Natural killer cell treated with Interleukin-12 subunit alpha and Interleukin-12 subunit beta and Interleukin-15 and Interleukin-18, amount 100 ng/mL, for 72 hours (primary cell): Measurements from ENCODE around the gene MICAL3. TPM values are rescaled to one million over a fixed set of nuclear protein-coding genes. Genes with fewer than 3 reads are reported as not detected.
A peak's percentile ranks its signal among the peaks of the same experiment; 100 is the strongest.
"Not testable (repeated sequence)": the region's sequence is repeated elsewhere in the genome, so short reads cannot be mapped to it uniquely, and the experiment has no call there.

Experiments used
- ATAC-seq, 2 donors: fragments of 150-1000 bp; cut with Tn5 transposase in 1 of 2; sonication (Bioruptor Pico), chemical (Tn5 transposase) in 1 of 2; 2 replicates each; pipeline ENCODE4 v1.10.0; 2021
- DNase-seq: peaks from one replicate; pipeline ENCODE4 v3.0.0; 2022; ENCODE audit warnings: low spot score
- H3K27ac Mint-ChIP-seq, 2 donors: 1 replicate in 1 of 2; 2 replicates in 1 of 2; pipeline ENCODE4 v1.8.0; 2022; ENCODE audit warnings: mixed read lengths in 2 of 2, mild to moderate bottlenecking in 1 of 2, moderate library complexity in 1 of 2
- H3K27me3 Mint-ChIP-seq, 2 donors: 1 replicate in 1 of 2; 2 replicates in 1 of 2; pipeline ENCODE4 v1.8.0; 2022; ENCODE audit warnings: mixed read lengths in 2 of 2
- H3K36me3 Mint-ChIP-seq: one replicate; pipeline ENCODE4 v1.8.0; 2022; ENCODE audit warnings: mixed read lengths
- H3K4me1 Mint-ChIP-seq, 2 donors: 1 replicate in 1 of 2; 2 replicates in 1 of 2; pipeline ENCODE4 v1.8.0; 2022; ENCODE audit warnings: low read depth in 2 of 2, mixed read lengths in 2 of 2, mild to moderate bottlenecking in 1 of 2
- H3K4me3 Mint-ChIP-seq: one replicate; pipeline ENCODE4 v1.8.0; 2022; ENCODE audit warnings: mixed read lengths
- H3K9me3 Mint-ChIP-seq: 2 replicates; pipeline ENCODE4 v1.8.0; 2022; ENCODE audit warnings: mixed read lengths
- total RNA-seq, 2 donors: library from RNA; stranded (reverse); gene quantifications; one replicate each; pipeline ENCODE4 v1.2.3, GENCODE V29; 2022

The MICAL3 gene
- total RNA-seq, 2 donors from 2014 or later = 52.7 to 62.1 TPM

DNA sequence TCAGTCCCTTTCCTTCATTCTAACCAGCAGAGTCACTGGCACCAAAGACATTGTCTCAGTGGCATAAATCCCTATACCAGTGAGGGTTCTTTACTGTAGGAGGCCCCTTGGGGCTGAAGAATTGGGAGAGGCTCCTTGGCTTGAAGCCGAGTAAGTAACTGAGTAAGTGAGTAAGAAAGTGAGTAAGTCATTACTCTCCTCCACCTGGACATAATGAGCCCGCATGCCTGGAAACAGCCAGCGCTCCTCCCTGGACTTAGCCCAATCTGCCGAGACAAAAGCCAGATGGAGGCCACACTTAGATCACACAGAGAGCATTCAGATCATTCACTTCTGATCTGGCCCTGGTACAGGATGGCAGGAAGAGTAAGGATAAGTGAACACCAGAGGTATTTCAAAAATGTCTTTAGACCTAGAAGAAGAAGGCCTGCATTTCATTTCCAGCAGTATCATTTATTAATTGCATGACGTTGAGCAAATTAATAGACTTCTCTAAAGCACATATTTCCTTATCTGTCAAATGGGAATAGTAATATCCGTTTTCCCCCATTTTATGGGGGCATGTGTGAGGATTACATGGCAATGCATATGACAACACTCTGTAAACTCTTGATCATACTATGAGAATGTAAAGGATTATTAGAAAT, 8.2 kb upstream of the MICAL3 start:
- no peak overlapping the region for H3K4me3 Mint-ChIP-seq
- ATAC-seq = no peak
- DNase-seq = no peak

DNA sequence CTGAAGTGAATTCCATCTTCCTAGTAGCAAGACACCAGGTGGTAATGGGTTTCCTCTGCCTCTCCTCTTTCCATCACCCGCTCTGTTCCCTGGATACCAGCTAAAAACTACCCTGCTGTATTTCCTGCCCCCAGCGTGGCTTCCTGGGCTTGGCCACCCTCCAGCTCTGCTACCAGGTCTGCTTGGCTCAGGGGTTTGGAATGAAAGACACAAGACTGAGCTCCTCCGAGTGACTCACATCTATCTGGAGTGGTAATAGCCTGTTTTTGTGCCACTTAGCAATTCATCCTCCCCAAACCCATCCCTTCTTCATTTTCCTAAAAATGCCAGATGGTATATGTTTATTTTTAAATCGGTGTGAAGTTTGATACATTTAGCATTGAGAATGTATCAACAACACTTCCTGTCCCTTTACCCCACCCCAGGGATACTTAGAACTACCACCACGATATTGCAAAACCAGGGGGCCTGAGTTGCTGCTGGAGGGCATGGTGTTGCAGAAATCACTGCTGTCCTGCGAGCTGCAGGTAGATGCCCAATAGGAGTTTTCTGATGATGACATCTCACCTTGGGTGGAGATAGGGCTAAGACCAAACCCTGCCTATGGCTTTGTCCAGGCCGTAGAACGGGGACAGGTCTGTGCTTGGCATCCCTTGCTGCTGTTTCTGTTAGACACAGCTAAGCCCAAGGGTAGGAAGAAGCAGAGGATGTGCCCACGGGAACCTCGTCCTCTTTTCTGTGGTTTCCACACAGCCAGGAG, 7.5 kb upstream of the MICAL3 start:
- no peak for DNase-seq
- Mint-ChIP-seq H3K4me3 (no peak overlapping the region), H3K9me3 (no peaks in the 10 kb centered on the region), H3K27me3 (peaks cover 3 to 18% of the 10 kb centered on the region in 2 donors), H3K27ac (no peak overlapping the region), H3K4me1 (no peaks in the 10 kb centered on the region), H3K36me3 (no peaks in the 10 kb centered on the region)
- no peak for ATAC-seq

More for the DNA sequence above, 8.2 kb upstream of the MICAL3 start:
- Mint-ChIP-seq H3K9me3 (no peaks in the 10 kb centered on the region), H3K27me3 (peaks cover 4 to 16% of the 10 kb centered on the region in 2 donors), H3K27ac (no peak overlapping the region), H3K4me1 (no peaks in the 10 kb centered on the region), H3K36me3 (no peaks in the 10 kb centered on the region)

DNA sequence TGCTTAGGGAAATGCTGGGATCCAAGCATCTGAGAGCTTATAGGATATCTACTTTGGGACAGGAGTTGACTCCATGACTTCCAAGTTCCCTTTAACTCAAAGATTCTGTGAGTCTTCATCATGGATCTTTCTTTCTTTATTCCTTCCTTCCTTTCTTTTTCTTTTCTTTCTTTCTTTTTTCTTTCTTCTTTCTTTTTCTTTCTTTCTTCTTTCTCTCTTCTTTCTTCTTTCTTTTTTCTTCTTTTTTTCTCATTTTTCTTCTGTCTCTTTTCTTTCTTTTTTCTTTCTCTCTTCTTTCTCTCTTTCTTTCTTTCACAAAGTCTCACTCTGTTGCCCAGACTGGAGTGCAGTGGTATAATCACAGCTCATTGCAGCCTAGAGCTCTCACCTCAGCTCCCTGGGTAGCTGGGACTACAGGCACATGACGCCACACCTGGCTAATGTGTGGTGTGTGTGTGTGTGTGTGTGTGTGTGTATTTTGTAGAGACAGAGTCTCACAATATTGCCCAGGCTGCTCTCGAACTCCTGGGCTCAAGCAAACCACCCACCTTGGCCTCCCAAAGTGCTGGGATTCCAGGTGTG, 5.4 kb upstream of the MICAL3 start:
- H3K9me3 Mint-ChIP-seq = no peaks in the 10 kb centered on the region
- peaks cover under 1 to 4% of the 10 kb centered on the region in 2 donors for H3K4me1 Mint-ChIP-seq
- no peak overlapping the region for H3K27ac Mint-ChIP-seq
- no peak for DNase-seq
- ATAC-seq = no peak
- H3K36me3 Mint-ChIP-seq = no peaks in the 10 kb centered on the region
- peaks cover 17 to 39% of the 10 kb centered on the region in 2 donors for H3K27me3 Mint-ChIP-seq
- no peak overlapping the region for H3K4me3 Mint-ChIP-seq

DNA sequence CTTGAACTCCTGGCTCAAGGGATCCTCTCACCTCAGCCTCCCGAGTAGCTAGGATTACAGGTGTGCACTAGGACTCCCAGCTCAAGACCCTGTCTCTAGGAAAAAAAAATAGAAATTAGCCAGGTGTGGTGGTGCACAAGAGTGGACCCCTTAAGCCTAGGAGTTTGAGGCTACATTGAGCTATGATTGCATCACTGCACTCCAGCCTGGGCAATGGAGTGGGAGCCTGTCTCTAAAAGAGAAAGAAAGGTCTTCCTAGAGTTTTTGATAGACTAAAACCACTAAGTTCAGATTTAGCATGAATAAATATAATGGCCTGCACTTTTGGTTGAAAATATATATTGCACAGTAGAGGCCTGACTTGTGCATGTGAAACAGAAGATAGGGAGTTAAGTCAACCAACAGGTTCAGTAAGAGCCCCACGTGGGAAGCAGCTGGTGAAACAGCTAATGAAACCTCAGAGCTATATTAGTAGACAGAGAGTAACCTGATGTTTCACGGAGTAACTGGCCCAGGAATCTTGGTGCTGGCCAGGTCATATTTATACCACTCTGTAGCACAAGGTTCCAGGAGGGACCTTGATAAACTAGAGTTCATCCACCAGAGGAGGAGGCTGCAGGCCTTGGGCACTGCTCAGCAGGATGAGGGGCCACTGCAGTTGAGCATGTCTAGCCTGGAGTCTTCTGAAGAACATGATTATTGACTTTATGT, 4.6 kb upstream of the MICAL3 start:
- ATAC-seq (no peak), DNase-seq (no peak)
- Mint-ChIP-seq H3K36me3 (no peaks in the 10 kb centered on the region), H3K27me3 (peaks cover 21 to 46% of the 10 kb centered on the region in 2 donors), H3K9me3 (no peaks in the 10 kb centered on the region), H3K4me3 (no peak overlapping the region), H3K27ac (no peak overlapping the region), H3K4me1 (peaks cover 6 to 8% of the 10 kb centered on the region in 2 donors)

DNA sequence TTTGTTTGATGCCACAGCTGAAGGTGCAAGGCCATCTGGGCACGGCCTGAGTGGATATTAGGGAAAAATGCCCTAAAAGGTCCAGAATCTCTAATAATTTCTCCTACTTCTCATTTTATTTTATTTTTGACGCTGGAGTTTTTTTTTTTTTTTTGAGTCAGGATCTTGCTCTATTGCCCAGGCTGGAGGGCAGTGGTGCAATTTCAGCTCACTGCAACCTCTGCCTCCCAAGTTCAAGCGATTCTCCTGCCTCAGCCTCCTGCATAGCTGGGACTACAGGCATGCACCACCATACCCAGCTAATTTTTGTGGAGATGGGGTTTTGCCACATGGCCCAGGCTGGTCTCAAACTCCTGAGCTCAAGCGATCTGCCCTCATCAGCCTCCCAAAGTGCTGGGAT, 1.5 kb upstream of the MICAL3 start:
- peaks cover 10 to 12% of the 10 kb centered on the region in 2 donors for H3K4me1 Mint-ChIP-seq
- not testable (repeated sequence) for DNase-seq, H3K4me3 Mint-ChIP-seq, H3K36me3 Mint-ChIP-seq, ATAC-seq, H3K9me3 Mint-ChIP-seq, H3K27ac Mint-ChIP-seq
- peaks cover 41 to 58% of the 10 kb centered on the region in 2 donors for H3K27me3 Mint-ChIP-seq

DNA sequence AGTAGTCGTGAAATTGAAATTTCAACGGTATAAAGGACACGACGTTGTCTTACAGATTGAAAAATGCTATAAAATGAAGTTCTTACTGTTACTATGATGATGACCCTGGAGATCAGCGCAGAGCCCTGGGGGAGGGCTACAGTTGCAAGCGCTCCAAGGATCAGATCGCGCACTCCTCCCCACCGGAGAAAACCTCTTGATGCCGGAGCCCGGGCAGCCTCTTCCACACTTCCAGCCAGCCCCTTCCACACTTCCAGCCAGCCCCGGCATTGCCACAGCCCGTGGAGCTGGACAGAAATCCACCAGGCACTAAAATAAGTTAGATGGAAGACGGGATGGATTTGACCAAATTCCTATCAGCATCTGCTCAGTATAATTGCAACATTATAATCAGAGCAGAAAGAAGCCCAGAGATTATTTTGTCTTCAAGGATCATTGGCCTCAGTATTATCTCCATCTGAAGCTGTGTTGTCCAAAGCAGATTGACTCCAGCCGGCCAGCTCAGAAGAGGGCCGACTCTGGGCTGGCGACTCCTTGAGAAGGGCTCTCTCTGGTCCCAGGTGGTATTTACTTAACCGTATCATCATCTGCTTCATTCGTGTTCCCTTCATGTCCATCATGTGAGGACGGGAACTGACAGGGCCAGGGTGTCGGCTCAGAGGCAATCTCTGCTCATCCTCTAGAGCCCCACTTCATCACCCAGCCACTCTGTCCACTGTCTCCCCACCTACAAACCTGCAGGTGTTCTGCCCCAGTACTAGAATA, 777 bp upstream of the MICAL3 start:
- peaks cover 10 to 12% of the 10 kb centered on the region in 2 donors for H3K4me1 Mint-ChIP-seq
- H3K9me3 Mint-ChIP-seq = no peaks in the 10 kb centered on the region
- DNase-seq (no peak), ATAC-seq (no peak)
- H3K27ac Mint-ChIP-seq = no peak overlapping the region
- H3K4me3 Mint-ChIP-seq = peak overlapping the region; percentile 87
- H3K36me3 Mint-ChIP-seq = no peaks in the 10 kb centered on the region
- peaks cover 41 to 58% of the 10 kb centered on the region in 2 donors for H3K27me3 Mint-ChIP-seq

DNA sequence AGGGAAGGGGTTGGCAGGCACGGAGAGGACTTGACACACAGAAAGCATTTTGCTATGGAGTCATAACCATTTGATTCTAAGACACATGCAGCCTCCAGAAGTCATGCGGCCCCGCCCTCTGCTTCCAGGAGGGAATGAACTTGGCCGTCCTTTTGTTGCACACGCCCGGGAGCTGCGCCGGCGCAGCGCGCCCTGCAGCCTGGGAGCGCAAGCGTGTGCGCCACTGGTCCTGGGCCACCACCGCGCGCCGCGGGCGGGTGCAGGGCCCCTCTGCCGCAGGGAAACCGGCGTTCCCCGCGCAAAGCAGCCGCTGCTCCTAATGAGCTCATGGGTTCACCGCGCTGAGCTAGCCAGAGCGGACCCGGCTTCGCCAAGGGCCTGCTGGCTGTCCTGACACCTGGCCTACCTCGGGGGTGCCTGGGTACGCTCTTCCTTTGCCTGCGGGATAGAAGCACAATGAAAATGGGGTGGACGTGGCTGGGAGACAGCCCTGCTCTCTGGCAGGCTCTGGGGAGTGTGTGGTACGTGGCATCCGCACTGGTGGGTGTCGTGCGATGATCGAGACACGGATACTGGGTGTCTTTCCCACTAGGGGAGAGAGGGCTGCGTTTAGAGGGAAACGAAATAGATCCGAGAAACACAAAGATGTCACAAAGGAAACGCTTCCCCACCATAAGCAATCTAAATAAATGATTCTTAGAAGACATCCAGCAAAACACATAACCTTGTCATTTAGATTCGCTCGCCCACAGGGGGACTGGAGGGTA, 669 bp downstream of the MICAL3 start:
- peak overlapping the region; percentile 84 for H3K4me3 Mint-ChIP-seq
- no peaks in the 10 kb centered on the region for H3K9me3 Mint-ChIP-seq
- H3K4me1 Mint-ChIP-seq = peaks cover 10 to 12% of the 10 kb centered on the region in 2 donors
- no peaks in the 10 kb centered on the region for H3K36me3 Mint-ChIP-seq
- H3K27ac Mint-ChIP-seq = no peak overlapping the region
- no peak for DNase-seq
- H3K27me3 Mint-ChIP-seq = peaks cover 37 to 44% of the 10 kb centered on the region in 2 donors
- peak; percentile 51 to 60 for ATAC-seq

DNA sequence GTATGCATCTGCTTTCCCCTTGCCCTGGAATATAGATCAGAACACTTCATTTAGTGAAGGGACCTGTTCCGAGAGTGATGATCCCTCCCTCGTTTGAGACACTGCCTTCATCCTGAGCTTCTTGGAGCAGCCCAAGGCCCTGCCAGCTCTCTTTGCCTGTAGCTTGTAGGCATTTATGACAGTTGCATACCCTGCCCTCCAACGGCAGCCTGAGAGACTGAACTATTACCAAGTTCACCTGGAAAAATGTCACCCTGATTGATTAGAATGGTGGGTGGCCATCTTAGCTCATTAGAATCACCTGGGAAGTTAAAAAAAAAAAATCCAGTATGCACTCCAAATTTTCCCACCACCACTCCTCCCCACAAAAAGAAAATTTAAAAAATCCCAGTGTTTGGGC, 1.5 kb downstream of the MICAL3 start:
- Mint-ChIP-seq H3K4me1 (peaks cover 10 to 12% of the 10 kb centered on the region in 2 donors), H3K36me3 (no peaks in the 10 kb centered on the region), H3K27me3 (peaks cover 37 to 43% of the 10 kb centered on the region in 2 donors), H3K4me3 (no peak overlapping the region), H3K27ac (no peak overlapping the region), H3K9me3 (no peaks in the 10 kb centered on the region)
- DNase-seq (no peak), ATAC-seq (no peak)

DNA sequence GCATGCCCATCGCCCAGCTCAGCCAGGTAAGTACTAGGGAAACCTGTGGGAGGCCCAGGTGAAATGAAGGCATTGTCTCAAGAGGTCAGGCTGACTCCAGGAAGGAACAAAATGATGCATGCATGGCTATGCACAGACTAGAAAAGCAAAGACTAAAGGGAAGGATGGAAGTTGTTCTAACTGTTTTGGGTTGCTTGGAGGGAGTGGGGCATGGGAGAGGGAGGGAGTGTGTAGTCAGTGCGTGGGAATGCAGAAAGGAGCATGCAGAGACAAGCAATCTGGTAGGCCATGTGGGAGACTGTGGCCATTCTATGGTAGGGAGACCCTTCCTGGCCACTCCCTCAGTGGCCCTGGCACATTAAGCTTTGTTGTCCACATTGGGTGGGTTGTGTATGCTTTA, 2.9 kb downstream of the MICAL3 start:
- no peak overlapping the region for H3K27ac Mint-ChIP-seq
- no peaks in the 10 kb centered on the region for H3K9me3 Mint-ChIP-seq
- DNase-seq = no peak
- no peak for ATAC-seq
- no peak overlapping the region for H3K4me3 Mint-ChIP-seq
- H3K27me3 Mint-ChIP-seq = peaks cover 34 to 36% of the 10 kb centered on the region in 2 donors
- H3K36me3 Mint-ChIP-seq = no peaks in the 10 kb centered on the region
- peaks cover 10 to 12% of the 10 kb centered on the region in 2 donors for H3K4me1 Mint-ChIP-seq

DNA sequence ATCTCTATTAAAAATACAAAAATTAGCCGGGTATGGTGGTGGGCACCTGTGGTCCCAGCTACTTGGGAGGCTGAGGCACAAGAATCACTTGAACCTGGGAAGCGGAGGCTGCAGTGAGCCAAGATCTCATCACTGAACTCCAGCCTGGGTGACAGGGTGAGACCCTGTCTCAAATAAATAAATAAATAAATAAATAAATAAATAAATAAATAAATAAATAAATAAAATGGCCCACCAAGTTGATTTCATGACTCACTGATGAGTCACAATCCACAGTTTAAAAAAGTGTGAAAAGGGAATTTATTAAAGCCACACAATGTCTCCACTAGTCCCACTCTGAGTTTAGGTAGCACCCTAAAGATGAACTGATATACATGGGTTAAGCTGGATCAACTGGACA, 3.6 kb downstream of the MICAL3 start:
- not testable (repeated sequence) for H3K27ac Mint-ChIP-seq, ATAC-seq

DNA sequence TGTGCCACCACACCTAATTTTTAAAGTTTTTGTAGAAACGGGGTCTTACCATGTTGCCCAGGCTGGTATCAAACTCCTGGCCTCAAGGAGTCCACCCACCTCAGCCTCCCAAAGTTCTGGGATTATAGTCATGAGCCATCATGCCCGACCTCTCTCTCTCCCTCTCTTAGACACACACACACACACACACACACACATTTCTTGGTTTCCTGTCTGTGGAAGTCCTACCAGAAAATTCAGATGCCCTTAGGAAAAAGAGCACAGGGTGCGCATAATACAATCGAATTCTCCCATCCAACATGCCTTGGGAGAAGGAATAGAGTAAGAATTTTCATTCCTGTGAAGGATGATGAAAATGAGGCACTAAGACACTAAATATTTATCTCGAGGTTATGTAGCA, 10.4 kb downstream of the MICAL3 start:
- H3K27me3 Mint-ChIP-seq = peaks cover 0 to 2% of the 10 kb centered on the region in 2 donors
- no peak overlapping the region for H3K27ac Mint-ChIP-seq
- no peaks in the 10 kb centered on the region for H3K9me3 Mint-ChIP-seq
- ATAC-seq (no peak), DNase-seq (no peak)
- no peaks in the 10 kb centered on the region for H3K4me1 Mint-ChIP-seq
- H3K36me3 Mint-ChIP-seq = no peaks in the 10 kb centered on the region
- H3K4me3 Mint-ChIP-seq = no peak overlapping the region

More for the DNA sequence above, 3.6 kb downstream of the MICAL3 start:
- not testable (repeated sequence) for H3K36me3 Mint-ChIP-seq, H3K9me3 Mint-ChIP-seq, H3K4me3 Mint-ChIP-seq, DNase-seq
- peaks cover 29 to 31% of the 10 kb centered on the region in 2 donors for H3K27me3 Mint-ChIP-seq
- peaks cover 10 to 12% of the 10 kb centered on the region in 2 donors for H3K4me1 Mint-ChIP-seq

DNA sequence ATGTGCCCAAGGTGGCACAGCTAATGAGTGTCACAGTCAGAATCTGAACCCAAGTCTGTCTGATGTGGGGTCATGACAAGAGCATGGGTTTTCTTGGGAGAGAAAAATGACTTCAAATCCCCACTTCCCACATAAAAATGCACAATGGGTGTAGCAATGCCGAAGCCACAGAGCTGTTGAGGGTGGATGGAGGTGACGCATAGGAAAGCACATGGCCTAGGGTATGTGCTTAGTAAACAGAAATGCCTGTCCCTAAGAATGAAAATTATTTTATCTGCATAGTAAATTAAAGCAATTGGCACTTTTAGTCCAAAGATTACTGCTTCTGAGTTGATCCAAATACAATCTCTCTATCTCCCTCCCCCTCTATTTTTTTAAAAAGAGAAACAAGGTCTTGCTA, 10.9 kb downstream of the MICAL3 start:
- no peak overlapping the region for H3K4me3 Mint-ChIP-seq
- H3K27ac Mint-ChIP-seq = peak overlapping the region in 1 of 2 donors; percentile 9
- no peak for ATAC-seq
- no peaks in the 10 kb centered on the region for H3K36me3 Mint-ChIP-seq
- peaks cover 0 to 2% of the 10 kb centered on the region in 2 donors for H3K27me3 Mint-ChIP-seq
- H3K9me3 Mint-ChIP-seq = no peaks in the 10 kb centered on the region
- H3K4me1 Mint-ChIP-seq = no peaks in the 10 kb centered on the region
- DNase-seq = no peak
